NCI-H1048 (cell line): ENCODE measurements around the gene SH3BGRL2.

Experiments used
- DNase-seq: peaks from one replicate; lab custom pipeline; 2025; lab: John Stamatoyannopoulos, UW

SH3BGRL2 gene

DNA sequence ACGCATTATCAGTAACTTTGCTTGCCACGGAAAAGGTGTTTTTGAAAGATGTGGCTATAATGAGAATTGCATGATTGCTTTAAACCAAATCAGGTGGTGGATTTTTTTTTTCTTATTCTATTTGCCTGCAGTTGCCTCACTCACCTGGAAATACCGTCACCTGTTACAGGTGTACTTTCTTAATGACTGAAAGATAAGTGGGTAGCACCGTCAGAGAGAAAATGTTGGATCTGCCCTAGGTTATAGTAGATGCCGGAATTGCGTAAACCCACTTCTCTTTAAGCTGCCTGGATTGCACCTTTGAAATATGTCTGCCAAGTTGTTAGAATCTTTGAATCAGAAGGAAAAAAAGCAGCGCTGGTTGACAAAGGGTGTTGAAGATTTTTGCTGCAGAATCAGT, 68.5 kb downstream of the SH3BGRL2 start:
- DNase-seq, result no peak

DNA sequence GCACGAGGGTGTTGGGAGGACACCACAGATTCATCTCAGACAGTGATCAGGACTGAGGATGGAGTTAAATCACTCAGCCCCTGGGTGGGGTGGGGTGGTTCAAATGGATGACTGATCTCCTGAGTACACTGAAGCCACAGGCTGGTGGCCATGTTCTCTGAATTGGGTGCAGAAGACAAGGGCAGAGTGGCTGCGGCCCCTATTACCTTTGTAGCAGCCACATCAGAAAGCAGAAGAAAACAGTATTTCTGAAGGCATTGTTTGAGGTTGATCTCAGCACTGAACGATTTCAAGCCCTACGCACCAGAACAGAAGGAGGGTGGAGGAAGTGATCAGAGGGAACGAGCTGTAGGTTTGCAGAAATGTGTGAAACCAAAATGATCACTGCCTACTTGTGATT, 71.6 kb downstream of the SH3BGRL2 start:
- no peak for DNase-seq

DNA sequence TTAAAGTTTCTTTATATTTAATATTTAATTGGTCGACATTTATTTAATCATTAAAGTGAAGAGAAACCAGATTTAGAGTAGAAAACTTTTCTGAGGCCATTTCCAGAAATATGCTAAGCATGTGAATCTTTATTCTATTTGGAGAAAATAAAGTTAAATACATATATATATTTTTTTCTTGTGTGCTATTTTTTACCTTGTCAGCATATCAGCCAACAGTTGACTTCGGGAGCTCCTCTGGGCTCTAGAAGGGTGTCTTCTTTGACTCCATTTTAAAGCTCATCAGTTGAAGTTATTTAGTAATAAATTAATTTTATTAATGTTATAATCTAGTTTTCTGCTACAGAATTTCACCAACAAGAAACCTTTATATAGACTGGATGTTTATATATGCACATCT, 73.1 kb downstream of the SH3BGRL2 start:
- no peak for DNase-seq

DNA sequence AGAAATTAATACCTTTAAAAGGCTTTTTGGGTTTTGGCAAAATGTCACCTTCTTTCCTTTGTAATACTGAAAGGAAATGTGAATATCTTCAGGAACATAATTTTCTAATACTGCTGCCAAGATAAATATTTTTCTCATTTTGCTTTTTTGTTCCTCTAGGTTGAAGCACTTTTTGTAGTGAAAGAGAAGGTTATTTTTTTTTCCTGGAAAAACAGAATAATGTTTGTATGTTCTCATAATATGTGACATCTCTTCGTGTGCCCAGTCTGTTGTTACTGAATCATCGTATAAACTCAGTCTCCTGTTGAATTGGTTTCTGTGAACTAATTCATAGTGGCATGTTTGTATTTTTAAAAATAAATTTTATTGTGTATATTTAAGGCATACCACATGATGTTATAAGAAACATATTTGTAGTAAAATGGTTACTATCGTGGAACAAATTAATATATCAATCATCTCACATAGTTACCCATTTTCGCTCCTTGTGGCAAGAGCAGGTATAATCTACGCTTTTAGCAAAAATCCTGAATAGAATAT, 74.4 kb downstream of the SH3BGRL2 start:
- no peak for DNase-seq

DNA sequence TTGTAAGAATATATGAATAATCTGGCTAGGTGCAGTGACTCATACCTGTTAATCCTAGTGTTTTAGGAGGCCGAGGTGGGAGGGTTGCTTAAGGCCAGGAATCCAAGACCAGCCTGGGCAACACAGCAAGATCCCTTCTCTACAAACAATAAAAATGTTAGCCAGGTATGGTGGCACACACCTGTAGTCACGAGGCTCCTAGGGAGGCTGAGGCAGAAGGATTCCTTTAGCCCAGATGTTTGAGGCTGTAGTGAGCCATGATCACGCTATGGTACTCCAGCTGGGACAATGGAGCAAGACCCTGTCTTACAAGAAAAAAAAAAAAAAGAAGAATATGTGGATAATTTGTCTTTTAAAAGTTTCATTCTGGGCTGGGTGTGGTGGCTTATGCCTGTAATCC, 75.4 kb downstream of the SH3BGRL2 start:
- no peak for DNase-seq

DNA sequence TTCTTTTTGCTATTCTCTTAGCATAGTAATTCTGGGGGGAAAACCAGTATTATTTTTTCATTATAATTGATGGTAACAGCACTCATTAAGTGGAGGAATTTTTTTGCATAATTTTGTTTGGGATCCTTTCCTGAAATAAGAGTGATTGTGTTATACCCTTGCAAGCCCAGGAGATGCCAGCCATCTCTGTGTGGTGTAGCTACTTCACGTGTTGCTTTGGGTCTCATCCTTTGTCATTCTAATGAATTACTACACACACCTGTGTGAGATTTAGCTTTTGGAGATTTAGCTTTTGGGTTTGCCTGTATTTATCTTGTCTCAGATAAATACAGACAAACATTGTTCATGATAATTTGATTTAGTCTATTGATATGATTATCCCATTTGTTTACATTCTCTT, 76.5 kb downstream of the SH3BGRL2 start:
- no peak for DNase-seq

DNA sequence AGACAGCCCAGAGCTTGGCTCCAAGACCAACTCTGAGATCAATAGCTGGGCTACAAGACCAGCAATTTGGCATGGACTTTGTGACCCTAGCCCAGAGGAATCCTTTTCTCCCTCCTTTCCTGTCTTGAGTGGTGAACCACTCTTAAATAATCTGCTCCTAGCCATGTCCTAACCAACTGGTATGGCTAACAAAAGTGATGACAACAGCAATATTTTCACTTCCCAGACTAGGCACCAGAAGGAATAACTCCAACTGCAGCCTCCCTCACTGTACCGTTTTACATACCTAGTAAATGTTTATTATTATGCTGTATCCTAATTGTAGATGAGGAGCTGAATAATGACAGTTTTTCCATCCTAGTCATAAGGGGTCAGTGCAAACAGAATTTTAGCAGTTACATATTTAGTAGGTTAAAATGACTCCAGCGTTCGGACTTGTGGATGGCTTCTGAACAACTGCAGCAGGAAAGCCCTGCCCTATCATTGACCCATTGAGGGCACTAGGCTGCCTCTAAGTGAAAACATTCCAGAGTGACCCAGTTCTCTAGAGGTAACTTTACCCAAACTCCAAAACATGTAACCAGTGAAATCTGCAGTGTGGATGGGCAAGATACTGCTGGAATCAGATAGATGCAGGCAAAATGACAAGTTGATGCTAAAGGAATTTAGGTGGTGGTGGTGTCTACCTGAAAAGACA, 77.1 kb downstream of the SH3BGRL2 start:
- DNase-seq, result no peak

DNA sequence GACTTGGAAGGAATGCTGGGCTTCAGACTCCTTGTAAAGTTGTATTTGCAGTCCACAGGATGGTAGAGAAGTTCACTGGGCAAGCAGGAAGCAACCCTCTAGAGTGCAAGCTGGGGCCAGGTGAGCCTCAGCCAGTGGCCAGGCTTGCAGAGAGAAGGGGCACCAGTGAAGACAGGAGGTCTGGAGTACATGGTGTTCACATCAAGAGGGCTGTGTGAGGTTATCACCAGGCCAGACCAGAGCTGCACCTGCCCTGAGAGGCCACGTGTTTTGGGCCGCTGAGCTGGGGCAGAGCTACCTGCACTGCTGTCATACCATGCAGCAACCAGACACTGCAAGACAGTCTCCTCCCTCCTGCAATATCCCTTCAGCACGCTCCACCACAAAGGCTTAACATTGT, 79.0 kb downstream of the SH3BGRL2 start:
- no peak for DNase-seq

DNA sequence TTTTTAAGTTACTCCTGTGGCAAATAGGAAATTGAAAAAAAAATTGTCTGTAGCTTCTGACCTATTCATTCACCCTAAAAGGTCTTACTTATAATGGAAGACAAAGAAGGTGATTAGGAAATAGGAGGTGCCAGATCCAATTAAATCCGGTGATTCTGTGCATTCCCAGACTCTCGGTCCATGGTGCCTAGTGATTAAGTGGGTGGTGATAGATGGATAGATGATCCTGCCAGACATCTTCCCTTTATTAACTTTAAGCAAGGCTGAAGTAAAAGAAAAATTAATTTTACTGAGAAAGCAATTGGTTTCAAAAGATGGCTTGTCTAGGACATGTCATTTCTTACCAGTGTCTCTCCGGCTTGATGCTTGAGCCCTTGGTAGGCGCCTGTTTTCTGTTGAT, 80.0 kb downstream of the SH3BGRL2 start:
- no peak for DNase-seq

DNA sequence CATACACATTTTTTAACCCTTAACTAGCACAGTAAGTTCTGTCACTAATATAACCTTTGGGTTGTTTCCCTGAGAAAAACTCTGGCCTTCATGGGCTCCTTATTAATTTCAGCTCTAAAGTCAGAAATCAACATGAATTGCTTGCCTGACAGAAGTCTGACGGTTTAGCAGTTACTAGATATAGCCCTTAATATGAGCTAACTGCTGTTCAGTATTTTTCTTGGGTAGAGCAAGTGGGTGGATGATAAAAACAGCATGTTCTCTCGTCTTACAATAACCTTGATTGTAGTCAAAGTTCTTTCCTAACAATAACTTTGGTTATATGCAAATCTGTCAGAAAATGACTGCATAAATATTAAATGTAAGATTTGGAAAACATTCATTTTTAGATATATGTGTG, 81.0 kb downstream of the SH3BGRL2 start:
- DNase-seq, result no peak

DNA sequence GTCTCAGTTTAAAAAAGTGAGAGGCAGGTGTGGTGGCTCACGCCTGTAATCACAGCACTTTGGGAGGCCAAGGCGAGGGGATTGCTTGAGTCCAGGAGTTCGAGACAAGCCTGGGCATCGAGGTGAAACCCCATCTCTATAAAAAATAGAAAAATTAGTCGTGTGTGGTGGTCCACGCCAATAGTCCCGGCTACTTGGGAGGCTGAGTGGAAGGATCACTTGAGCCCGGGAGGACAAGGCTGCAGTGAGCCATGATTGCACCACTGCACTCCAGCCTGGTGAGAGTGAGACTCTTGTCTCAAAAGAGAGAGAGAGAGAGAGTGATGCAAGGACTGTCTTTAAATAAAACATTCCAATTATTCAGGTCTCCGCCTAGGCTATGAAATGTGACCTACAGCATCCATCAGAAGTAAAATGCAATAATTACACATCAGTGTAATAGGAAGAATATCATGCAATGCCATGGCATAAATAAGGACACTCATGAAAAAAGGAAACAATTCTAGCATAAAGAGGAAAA, 81.5 kb downstream of the SH3BGRL2 start:
- DNase-seq, result no peak

DNA sequence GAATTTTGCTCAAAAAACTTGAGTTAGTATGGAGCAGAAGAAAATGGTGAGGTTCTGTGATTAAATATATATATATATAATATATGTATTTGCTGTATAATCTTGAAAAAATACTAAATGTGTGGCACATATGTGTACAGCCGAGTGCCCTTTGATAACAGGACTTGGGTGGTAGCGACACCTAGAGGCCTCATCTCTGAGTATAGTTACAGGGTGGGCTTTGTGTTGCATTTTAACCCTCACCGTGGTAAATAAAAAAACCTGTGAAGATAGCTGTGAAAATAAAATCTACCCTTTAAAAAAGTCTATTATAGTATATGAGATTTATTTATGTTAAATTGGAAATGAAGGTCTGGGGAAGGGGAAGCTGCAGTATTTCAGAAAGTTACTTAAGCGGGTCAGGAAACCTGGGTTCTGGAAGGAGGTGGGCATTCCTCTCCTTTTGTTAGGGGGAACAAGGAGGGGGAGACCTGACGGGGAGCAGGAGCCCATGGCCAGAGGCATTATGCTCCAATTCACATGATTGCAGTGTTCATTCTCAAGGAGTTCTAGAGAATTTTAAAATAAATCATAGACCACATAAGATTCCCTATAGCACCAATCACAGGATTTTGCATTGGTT, 82.7 kb downstream of the SH3BGRL2 start:
- DNase-seq, result no peak

DNA sequence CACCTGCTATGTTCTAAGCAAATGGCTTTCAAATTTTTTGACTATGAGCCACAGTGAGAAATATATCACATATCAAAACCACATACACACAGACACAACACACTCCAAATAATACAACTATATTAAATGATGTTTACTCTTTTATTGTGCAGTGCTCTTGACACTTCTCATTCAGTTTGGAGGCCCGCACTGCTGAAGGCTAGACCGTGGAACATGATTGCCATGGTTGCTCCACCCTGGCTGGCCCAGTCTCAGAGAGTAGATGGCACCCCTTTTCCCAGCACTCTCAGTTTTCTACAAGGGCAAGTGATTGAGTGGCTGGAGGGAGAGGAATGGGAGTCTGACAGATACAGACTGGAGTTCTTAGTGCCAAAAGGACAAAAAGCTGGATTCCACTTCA, 86.9 kb downstream of the SH3BGRL2 start:
- DNase-seq, result no peak

DNA sequence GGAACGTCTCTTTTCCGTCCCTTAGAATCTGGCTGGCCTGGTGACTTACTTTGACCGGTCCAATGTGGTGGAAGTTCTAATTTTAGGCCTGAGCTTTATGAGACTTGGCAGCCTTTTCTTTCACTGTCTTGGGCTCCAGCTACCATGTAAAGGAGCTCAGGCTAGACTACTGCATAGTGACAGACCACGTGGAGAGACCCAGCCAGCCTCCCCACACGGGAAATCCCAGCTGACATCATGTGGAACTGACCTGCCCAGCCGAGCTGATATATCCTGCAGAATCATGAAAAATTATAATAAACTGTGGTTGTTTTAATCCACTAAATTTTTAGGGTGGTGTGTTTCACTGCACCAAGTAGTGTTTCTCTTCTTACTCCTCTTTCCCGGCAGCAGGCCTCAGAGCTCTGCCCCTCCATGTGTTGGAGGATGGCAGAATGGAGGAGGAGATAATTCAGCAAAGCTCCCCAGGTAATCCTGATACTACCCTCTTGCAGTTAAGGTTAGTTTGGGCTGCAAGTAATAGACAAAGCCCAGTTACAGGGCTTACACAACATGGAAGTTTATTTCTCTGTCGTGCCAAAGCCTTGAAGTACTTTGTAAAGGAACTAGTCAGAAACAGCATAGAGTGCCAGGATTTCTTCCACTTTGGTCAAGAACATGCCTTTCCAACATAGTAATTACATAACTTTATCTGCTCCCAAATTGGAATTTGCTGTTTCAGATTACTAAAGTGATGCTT, 87.5 kb downstream of the SH3BGRL2 start:
- no peak for DNase-seq

DNA sequence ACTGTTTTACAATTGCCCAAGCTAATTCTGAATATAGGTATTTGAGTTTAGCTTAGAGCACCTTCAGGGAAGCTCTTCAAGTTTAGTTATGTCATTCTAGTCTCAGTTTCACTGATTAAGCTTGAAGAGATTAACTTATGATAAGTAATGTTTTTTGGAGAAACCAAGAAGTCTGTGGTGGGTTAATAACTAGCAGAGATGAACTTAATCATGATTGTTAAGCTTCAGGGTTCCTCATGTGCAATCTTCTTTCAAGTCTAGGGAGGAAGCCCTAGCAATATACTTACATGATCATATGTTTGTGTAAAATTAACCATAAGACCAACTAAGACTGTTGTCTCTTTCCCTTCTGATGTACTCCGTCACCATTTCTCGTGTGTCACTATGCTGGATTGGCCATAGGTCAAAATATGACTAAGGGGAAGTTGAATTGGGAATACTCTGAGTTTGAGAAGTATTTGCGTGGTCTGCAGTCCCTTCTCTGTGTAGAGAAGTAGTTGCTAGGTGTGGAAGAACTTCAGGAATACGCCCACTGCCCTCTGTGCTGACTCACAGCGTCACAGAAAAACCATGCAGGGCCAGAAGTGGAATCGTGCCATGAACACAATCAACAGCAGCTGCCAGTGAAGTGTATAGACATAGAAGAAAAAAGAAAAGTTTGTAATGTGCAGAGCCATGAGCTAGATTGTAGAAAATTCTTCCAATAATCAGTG, 88.3 kb downstream of the SH3BGRL2 start:
- DNase-seq, result no peak

DNA sequence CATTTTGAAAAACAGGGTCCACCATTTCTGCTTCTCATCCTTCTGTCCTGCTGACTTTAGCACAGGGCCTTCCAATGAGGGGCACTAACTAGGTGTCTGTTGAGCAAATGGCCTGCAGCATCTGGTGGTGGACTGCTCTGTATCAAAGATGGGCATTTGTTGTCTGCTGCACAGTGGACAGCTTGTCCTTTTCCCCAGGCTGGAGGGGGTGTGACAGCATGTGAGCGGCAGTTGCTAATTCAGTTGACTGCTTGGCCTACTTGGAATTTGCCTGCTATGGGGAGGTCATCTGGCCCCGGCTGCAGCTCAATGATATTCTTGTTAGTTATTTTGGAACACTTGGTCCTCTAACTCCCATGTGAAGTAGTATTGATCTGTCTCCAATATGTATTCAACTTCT, 93.7 kb downstream of the SH3BGRL2 start:
- DNase-seq, result no peak

DNA sequence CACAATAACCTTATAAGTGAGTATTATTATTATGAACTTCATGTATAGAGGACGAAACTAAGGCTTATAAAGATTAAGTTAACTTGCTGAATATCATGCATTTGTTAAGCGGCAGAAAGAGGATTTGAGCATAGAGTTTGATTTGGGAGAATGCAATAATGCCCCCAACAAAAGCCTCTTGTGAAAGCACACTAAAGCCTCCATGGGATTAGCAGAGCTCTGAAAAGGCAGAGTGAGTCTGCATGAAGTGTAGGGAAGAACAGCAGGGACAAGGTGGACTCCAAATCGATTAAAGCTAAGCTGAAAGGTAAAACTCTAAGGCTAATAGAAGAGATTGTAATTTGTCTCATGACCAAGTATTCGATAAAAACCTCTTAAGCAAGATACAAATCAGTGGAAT, 100.3 kb downstream of the SH3BGRL2 start:
- no peak for DNase-seq

DNA sequence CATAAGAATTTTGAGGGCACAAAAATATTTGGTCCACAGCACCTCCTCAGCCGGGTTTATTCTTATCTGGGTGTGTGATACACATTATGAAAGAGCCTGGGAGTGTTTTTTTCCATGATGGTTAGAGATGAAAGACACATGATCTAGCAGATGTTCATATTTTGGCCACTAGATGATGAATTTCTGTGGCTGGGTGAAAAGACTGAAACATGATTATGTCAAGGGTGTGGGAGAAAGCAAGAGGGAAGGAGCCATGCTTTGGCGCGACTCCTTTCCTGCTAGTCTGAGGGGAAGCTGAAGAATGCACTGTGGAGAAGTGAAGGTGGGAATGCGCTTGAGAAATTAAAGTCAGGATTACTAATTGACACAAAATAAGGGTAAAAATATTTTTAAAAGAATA, 102.3 kb downstream of the SH3BGRL2 start:
- DNase-seq, result no peak

DNA sequence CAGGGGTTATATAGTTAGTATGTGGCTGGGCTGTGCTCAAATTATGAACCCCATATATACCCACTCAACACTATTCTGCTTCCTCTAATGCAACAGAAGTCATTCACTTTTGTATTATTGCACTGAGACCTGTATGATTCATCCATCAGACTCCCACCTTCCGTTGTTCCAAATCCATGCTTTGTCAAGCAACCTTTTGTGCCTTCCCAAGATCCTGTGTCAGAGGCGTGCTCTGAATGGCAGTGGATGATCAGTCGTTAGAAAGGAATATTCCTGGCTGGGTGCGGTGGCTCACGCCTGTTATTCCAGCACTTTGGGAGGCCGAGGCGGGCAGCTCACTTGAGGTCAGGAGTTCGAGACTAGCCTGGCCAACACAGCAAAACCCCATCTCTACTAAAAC, 103.2 kb downstream of the SH3BGRL2 start:
- no peak for DNase-seq

DNA sequence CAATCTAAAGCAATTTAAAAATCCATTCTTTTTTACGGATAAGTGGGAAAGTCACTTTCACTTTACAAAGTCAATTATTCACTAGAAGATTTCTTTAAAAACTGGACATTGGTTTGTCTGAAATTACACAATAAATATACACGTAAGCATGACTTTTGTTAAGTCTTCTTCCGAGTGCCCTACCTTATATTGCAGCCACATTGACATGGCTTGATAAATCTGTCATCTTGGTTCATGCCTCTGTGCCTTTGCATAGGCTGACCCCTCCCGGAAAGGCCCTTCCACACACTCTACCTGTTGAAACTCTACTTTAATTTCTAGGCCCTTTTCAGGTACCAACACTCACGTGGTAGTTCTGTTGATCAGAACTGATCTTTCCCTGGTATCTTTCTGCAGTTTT, 104.1 kb downstream of the SH3BGRL2 start:
- DNase-seq, result no peak

DNA sequence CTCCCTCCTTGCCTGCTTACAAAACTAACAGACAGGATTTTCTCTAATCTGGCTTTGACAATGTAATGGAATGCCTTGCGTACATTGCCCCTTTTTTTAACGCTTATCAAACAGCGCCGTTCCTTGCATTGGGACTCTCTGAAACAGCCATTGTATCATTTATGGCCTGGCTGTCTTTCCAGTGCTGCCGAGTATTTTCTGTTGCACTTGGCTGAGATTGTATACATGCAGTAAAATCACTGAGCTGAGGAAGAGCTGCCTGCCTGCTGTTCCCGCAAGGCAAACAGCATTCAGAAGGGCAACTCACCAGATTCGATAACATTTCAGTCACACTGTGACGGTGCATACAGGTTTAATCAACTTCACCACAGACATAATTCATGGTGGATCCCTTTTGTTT, 106.0 kb downstream of the SH3BGRL2 start:
- no peak for DNase-seq

DNA sequence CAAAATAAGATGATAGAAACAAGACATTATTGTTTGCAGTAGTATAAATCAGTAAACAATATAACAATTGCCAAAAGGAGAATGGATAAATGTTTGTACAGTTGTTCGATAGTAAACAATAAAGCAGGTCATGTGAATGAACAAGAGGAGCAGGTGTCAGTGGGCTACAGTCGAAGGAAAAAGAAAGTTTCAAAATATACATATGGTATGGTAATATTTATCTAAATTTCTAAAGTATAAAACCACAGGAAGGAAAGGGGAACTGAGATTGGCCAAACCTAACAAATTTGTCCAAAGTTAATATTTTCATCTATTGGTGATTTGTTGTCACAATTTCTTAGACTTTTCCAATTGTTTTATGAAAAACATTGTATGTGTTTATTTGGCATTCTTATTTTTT, 110.9 kb downstream of the SH3BGRL2 start:
- DNase-seq, result no peak
